Measurements from ENCODE around the gene XIAP.
A peak's percentile ranks its signal among the peaks of the same experiment; 100 is the strongest.

The XIAP gene

GRCh38 chrX:123859409-123859845, 426 bp upstream of the XIAP start:
- no peaks in the 10 kb centered on the region for H3K36me3 ChIP-seq (ENCODE audit: insufficient read depth, low read length)
- no peaks in the 10 kb centered on the region for H4K20me1 ChIP-seq (ENCODE audit: insufficient read depth, low read length, poor library complexity, severe bottlenecking)
- TF ChIP-seq, protein P1, sequence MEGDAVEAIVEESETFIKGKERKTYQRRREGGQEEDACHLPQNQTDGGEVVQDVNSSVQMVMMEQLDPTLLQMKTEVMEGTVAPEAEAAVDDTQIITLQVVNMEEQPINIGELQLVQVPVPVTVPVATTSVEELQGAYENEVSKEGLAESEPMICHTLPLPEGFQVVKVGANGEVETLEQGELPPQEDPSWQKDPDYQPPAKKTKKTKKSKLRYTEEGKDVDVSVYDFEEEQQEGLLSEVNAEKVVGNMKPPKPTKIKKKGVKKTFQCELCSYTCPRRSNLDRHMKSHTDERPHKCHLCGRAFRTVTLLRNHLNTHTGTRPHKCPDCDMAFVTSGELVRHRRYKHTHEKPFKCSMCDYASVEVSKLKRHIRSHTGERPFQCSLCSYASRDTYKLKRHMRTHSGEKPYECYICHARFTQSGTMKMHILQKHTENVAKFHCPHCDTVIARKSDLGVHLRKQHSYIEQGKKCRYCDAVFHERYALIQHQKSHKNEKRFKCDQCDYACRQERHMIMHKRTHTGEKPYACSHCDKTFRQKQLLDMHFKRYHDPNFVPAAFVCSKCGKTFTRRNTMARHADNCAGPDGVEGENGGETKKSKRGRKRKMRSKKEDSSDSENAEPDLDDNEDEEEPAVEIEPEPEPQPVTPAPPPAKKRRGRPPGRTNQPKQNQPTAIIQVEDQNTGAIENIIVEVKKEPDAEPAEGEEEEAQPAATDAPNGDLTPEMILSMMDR (conservative IDR thresholded peaks at IDR 0.05; ENCODE audit: low read length) = no peak
- TF ChIP-seq EZH2phosphoT487 (IDR thresholded peaks at IDR 0.05; ENCODE audit: borderline replicate concordance) = no peak
- H3K4me1 ChIP-seq (ENCODE audit: insufficient read depth, low read length, poor library complexity, severe bottlenecking) = peaks cover 8% of the 10 kb centered on the region
- H3K9ac ChIP-seq (ENCODE audit: low read depth, low read length, poor library complexity, severe bottlenecking) = peak overlapping the region; percentile 95
- H3F3A ChIP-seq (ENCODE audit: low read depth) = no peaks in the 10 kb centered on the region
- H3K9me3 ChIP-seq (ENCODE audit: insufficient read depth, low read depth, low read length) = no peaks in the 10 kb centered on the region
- H2AFZ ChIP-seq (ENCODE audit: low read length) = peak overlapping the region; percentile 84
- H3K27me3 ChIP-seq (ENCODE audit: insufficient read depth, low read length, poor library complexity, severe bottlenecking) = no peaks in the 10 kb centered on the region
- peak overlapping the region; percentile 80 for H3K4me3 ChIP-seq (ENCODE audit: low read length, poor library complexity, severe bottlenecking)
- H3K79me2 ChIP-seq (ENCODE audit: insufficient read depth, low read length) = peaks cover 35% of the 10 kb centered on the region
- H3K9me2 ChIP-seq (replicated peaks; ENCODE audit: low read depth, low read length) = no peaks in the 10 kb centered on the region
- peak overlapping the region; percentile 90 for H3K4me2 ChIP-seq (ENCODE audit: low read depth, low read length, poor library complexity, severe bottlenecking)

DNA sequence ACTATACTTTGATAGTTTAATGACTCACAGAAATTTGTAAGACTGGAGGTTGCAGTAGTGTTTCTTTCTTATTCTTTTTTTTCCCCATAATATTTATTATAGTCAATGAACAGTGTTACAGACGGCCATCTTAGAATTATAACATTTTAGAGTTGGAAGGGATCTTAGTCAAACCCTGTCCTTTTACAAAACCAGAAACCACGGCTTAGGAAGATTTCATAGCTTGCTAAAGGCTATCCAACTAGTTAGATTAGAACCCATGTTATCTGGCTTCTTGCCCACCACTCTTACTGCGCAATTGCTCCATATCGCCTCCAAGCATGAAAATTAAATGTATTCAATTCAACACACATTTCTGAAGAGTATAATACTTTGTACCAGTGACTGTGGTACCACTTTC, 1.1 kb downstream of the XIAP start:
- Histone ChIP-seq H3F3A (ENCODE audit: low read depth) (no peaks in the 10 kb centered on the region), H2AFZ (ENCODE audit: low read length) (no peak overlapping the region), H3K79me2 (ENCODE audit: insufficient read depth, low read length) (peaks cover 43% of the 10 kb centered on the region)

GRCh38 chrX:123869488-123869887, 9.6 kb downstream of the XIAP start:
- Histone ChIP-seq H3K79me2 (ENCODE audit: insufficient read depth, low read length) (peaks cover 50% of the 10 kb centered on the region), H3K9ac (ENCODE audit: low read depth, low read length, poor library complexity, severe bottlenecking) (no peak overlapping the region), H3K9me2 (replicated peaks; ENCODE audit: low read depth, low read length) (no peaks in the 10 kb centered on the region), H4K20me1 (ENCODE audit: insufficient read depth, low read length, poor library complexity, severe bottlenecking) (no peaks in the 10 kb centered on the region), H3F3A (ENCODE audit: low read depth) (no peaks in the 10 kb centered on the region), H2AFZ (ENCODE audit: low read length) (no peak overlapping the region), H3K36me3 (ENCODE audit: insufficient read depth, low read length) (no peaks in the 10 kb centered on the region), H3K4me1 (ENCODE audit: insufficient read depth, low read length, poor library complexity, severe bottlenecking) (no peaks in the 10 kb centered on the region), H3K4me3 (ENCODE audit: low read length, poor library complexity, severe bottlenecking) (no peak overlapping the region), H3K4me2 (ENCODE audit: low read depth, low read length, poor library complexity, severe bottlenecking) (no peak overlapping the region), H3K9me3 (ENCODE audit: insufficient read depth, low read depth, low read length) (no peaks in the 10 kb centered on the region), H3K27me3 (ENCODE audit: insufficient read depth, low read length, poor library complexity, severe bottlenecking) (no peaks in the 10 kb centered on the region)
- TF ChIP-seq, protein P1 (conservative IDR thresholded peaks at IDR 0.05; ENCODE audit: low read length) = no peak
- TF ChIP-seq EZH2phosphoT487 (IDR thresholded peaks at IDR 0.05; ENCODE audit: borderline replicate concordance) = no peak

More for the DNA sequence above, 1.1 kb downstream of the XIAP start:
- Histone ChIP-seq H3K4me1 (ENCODE audit: insufficient read depth, low read length, poor library complexity, severe bottlenecking) (peaks cover 8% of the 10 kb centered on the region), H3K4me3 (ENCODE audit: low read length, poor library complexity, severe bottlenecking) (peak overlapping the region; percentile 80), H3K9me3 (ENCODE audit: insufficient read depth, low read depth, low read length) (no peaks in the 10 kb centered on the region), H3K9me2 (replicated peaks; ENCODE audit: low read depth, low read length) (no peaks in the 10 kb centered on the region), H4K20me1 (ENCODE audit: insufficient read depth, low read length, poor library complexity, severe bottlenecking) (no peaks in the 10 kb centered on the region), H3K27me3 (ENCODE audit: insufficient read depth, low read length, poor library complexity, severe bottlenecking) (no peaks in the 10 kb centered on the region), H3K36me3 (ENCODE audit: insufficient read depth, low read length) (no peaks in the 10 kb centered on the region), H3K4me2 (ENCODE audit: low read depth, low read length, poor library complexity, severe bottlenecking) (peak overlapping the region; percentile 92), H3K9ac (ENCODE audit: low read depth, low read length, poor library complexity, severe bottlenecking) (peak overlapping the region; percentile 95)
- TF ChIP-seq EZH2phosphoT487 (IDR thresholded peaks at IDR 0.05; ENCODE audit: borderline replicate concordance) = no peak
- TF ChIP-seq, protein P1 (conservative IDR thresholded peaks at IDR 0.05; ENCODE audit: low read length) = no peak

All from Loucy (cell line).